NCI-H774 (cell line): Measurements from ENCODE around the gene NSD2.

Experiments used
- DNase-seq: peaks from one replicate; lab custom pipeline; 2025; lab: John Stamatoyannopoulos, UW

Gene NSD2

DNA sequence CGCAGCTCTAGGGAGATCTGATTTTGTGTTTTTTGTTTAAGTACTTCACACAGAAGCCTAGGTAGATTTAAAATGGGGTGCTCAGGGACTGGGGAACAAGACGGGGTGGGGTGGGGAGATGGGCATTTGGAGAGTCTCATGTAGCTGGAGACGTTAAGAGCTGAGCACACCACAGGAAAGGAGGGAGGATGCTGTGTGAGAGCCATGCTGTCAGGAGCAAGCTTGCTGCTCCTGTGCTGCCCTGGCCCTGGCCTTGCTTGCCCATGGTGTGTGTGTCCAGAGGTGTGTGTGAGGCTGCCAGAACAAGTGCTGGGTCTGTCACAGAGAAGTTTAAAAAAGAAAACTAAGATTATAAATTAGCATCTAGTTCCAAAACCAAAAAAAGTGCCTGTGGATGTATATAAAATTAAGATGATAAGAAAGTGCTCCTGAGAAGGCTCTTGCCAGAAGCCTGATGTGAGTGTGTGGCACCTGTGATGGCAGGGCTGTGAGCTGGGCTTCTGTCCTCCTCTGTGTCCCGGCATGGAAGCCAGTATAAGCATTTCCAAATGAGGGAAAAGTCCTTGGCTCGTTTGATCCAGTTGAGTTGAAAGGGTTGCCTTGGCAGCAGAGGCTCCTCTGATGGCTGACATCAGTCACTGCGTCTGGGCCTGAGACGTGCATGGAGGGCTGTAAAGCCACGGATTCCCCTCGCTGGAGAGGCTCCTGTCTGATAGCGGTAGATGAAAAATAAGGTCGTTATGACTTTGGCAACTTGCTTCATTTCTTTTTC lies 74.1 kb downstream of the NSD2 start:
- no peak for DNase-seq

DNA sequence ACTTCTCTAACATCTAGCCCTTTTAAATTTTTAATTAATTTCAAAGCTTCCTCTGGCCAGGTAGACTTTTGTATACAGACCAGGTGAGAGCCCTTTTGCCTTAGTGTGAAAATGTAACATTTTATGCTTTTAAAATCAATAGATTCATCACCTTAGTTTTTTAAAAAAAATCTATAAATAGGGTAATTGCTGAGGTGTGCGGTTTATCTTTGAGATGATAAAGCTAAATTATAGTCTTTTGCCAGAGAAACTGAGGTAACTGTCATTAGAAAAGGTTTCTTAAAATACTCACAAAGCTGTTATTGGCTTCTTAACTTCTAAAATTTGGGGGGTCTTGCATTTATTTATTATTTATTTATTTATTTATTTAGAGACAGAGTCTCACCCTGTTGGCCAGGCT lies 74.7 kb downstream of the NSD2 start:
- DNase-seq = no peak

DNA sequence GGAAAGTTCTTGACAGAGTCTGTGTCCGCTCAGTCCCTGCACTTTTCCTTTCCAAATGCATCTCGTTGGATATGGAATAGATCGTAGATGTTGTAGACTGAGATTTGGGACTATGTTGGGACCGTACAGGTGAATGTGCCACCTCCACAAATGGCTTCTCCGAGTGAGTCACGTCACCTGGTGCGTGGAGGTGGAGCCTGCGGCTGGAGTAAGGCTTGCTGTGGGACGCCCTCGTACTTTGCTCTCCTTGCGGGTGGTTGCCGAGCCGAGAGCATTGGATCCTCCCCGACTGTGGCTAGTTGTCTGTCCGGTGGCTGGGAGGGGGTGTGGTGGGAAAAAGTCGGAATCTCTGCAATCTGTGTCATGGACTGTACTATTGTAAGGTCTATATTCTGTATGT lies 77.0 kb downstream of the NSD2 start:
- no peak for DNase-seq

DNA sequence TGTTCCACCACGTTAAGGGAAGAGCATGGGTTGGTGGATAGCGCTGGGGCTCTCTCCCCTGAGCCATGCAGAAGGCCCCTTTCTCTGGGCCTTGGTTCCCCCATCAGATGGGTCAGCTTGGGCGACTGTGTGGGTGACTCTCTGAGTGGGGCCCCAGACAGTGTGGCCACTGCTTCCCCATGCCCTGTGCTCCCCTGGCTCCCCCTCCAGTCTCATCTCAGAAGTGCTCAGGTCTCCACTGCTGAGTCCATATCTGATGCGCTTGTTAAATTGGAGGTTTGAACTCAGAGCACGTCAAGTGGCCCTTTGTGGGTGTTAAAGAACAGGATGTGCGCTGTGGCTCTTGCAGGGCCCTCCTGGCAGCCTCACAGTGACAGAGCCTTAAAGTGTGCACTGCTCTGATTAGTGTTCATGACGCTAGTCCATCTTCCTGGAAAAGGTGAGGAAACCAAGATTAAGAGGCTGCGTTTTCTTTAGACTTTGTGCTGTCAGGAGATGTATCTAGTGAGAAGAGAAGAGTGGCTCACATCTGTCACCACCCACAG lies 77.8 kb downstream of the NSD2 start:
- DNase-seq = no peak

DNA sequence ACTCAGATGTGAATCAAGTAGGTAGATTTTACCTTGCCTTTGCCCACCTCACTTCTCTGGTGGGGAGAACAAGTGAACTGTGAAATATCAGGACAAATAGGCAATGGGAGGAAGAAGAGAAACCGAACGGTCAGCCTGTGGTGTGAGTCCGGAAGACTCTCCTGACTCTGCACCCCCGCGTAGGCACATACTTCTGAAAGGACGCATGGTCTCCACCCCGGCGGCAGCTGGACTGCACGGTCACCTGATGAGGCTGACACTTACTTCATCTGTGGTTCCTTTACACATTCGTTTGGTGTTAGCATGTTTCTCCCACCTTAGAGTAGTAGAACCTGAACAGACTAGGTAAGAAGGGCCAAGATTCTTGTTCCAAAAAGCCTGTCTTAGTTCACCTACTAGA lies 79.2 kb downstream of the NSD2 start:
- no peak for DNase-seq

DNA sequence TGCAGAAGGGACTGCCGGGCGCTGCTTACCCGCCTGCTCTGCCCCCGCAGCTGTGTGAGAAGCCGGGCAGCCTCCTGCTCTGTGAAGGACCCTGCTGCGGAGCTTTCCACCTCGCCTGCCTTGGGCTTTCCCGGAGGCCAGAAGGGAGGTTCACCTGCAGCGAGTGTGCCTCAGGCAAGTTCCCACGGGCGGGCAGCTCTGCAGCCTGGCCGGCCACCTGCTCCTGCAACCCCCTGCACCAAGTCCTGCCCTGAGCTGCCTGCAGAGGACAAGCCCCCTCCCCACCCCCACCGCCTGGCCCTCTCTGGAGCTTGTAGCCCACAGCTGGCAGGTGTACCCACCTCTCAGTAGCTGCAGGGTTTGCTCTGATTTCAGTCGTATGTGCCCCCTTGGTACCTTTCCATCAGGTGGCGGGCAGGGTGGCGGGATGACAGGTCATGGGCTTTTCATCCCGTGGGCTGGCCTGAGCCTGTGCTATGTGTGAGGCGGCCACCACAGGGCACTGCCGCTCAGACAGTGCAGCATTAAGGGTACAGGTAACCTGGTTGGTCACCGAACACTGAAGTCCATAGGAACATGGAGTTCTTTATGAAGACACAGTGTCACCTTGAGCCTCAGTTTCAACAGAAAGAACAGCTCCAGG lies 81.0 kb downstream of the NSD2 start:
- DNase-seq = no peak

DNA sequence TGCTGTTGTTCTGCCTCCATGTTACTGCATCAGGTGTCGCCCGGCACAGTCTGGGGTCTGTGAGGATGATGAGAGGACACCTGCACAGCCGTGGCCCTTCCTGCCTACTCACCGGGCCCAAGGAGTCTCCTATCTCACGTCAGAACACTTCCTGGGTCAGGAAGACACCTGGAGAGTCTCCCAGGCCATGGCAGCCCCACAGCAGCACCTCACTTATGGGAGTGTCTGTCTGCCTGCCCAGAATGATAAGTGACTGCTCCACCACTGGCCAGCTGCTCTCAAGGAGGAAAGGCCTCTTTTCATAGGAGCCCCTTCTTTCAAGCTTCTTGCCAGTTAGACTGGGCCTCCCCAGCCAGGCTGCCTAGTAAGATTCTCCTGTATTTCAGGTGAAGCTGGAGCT lies 81.5 kb downstream of the NSD2 start:
- DNase-seq = no peak

DNA sequence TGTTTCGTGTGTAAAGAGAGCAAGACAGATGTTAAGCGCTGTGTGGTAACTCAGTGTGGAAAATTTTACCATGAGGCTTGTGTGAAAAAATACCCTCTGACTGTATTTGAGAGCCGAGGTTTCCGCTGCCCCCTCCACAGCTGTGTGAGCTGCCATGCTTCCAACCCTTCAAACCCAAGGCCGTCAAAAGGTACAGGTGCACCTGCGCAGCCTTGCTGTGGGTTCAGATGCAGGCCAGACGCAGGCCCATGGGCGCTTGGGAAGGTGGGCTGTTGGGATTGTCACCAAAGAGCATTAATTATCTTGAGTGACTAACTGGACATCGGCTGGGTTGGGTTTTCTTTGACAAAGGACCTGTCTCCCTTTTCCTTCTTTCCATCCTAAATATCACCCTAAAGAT lies 82.1 kb downstream of the NSD2 start:
- no peak for DNase-seq

DNA sequence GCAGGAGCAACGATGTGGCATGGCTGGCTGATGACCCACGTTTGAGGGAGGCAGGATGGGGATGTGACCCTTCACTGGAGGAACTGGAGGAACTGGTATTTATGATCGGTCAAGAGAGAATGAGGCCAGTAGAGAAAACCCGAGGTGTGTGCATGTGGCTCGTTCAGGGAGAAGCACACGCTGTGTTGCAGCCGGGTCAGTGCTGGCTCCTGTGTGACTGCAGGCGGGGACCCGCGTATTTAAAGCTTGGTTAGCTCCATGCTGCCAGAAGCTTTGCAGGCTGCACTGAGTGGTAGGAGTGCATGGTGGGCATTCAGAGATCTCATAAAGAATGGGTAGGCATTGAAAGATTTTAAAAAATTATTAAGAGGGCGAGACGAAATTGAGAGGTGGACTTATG lies 85.4 kb downstream of the NSD2 start:
- no peak for DNase-seq

DNA sequence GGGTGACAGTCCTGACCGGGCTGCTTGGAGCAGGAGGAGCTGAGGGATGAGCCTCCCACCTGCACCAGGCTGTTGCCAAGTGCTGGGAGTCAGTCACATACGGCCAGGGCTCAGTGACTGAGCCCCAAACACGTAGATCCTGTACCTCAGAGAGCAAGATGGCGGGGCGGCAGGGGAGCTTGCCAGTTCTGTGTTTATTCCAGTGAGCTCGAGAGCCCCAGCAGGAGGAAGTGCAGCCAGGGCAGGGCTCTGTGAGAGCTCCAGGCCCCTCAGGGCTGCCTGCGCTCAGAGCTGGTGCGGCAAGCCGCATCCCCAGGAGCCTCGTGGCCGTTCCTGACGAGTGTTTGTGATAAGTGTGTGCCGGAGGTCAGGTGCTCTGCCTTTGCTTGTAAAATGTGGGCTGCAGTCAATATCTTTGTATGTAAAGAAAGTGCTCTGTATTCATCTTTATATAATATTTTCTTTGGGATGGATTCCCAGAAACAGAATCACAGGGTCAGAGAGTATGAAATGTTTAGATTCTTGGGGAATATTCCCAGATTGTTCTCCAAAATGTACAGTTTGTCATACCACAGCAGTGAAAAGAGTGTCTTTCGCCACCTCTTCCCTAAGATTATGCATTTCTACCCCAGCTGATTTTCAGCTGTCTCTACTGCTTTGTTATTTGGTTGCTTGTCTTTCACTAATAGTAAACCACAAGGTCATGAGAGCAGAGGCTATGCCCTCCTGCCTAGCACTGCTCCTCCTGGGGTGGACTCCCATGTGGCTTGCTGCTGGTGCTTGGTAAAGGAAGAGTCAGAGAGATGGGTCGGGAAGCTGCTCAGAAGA lies 87.3 kb downstream of the NSD2 start:
- DNase-seq = no peak

DNA sequence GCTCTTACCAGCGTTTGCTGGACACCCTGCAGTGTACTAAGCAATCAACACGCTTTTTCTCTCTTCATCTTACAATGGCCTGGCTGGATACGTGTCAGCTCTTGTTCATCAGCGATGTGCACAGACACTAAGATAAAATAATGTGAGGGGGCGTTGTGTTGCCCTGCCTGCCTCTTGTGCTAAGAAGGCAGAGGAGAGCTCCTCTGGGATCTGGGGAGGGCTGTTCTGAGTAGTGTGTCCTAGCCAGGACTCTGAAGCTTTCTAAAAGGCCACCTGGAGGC lies 87.9 kb downstream of the NSD2 start:
- no peak for DNase-seq

DNA sequence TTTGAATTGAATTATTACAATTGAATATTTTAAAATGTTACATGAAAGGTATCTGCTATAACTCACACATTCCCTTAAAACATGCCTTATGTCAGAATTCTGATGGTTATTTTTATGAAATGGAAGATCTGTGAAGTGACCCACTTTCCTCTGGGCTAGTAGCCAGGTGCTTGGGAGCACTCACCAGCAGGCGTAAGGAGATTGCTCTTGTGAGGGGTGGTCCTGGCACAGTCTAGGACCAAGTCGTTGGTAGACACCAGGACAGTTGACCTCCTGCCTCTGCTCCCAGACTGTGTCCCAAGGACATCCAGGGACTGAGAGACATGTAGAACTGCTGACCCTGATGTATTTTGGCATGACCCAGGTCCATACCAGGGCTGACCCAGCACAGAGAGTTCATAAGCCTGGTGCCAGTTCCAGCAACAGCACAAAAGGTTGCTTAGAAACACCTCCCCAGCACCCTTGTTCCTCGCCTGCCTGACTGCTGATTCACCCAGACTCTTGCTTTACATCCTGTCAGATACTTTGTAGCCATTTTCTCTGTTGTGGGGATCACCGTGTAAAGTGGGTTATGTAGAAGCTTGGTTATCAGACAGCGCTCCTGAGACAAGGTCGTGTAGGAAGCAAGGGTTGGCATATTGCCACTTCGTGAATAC lies 89.1 kb downstream of the NSD2 start:
- DNase-seq = no peak

DNA sequence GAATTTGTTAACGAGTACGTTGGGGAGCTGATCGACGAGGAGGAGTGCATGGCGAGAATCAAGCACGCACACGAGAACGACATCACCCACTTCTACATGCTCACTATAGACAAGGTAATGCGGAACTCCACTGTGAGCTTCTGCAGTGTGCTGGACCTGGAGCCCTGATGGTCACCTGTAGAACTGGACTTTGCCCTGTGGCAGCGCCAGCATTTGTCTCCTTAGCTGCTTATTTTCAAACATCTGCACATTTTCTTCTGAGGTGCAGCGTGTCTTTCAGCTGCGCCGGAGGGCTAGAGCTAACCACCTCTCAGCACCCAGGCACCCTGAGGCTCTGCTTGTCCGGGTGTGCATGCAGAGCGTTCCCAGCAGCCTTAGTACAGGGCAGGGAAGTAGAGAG lies 89.8 kb downstream of the NSD2 start:
- DNase-seq = no peak

DNA sequence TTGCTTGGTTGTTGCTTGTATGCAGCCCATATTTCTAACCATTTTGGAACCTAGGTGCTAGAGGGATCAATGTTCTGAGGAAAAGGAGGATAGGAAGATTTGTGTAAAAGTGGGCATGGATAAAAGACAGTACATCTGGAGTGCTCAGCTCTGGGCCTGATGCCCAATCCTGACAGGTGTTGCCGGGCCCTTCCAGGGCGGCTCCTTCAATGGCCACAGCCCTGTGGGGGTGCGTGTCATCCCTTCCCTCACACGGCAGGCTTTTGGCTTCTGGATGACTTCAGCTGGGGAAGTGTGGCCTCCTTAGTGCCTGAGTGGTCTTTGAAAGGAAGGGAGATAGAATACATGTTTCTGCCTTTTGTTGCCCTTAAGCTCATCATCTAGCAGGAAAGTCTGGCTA lies 90.4 kb downstream of the NSD2 start:
- no peak for DNase-seq

DNA sequence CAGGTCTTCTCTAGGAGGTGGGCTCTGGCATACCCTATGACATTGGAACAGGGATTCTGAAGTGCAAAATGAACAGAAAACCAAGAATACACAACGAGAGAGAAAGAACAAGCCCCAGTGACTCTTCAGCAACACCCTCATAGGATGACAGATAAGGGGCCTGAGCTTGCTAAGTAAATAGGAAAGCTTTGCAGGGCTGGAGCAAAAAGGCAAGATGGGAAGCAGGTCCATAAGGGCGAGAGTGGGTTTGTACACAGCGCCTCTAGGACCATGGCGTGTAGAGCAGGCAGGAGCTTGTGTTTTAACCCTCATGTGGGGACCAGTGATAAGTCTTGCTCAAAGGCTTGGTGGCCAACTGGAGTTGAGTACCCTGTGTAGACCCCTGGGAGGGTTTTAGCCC lies 91.8 kb downstream of the NSD2 start:
- DNase-seq = no peak

DNA sequence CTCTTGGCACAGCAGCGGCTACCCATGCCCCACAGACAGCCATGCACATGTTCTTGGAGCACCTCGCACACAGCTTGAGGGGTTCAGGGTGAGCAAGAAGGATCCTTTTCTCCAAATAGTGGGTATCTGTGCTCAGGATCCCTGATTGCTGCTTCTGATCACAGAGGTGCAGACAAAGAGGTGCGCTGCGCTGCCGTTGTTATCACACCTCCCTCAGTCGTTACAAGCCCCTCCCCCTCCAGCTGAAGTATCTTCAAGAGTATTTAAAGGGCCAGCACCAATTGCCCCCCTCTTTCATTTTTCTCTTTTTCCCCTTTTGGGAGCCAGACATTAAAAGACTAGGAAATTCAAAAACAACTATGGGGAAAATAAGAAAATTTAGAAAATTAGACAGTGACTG lies 93.2 kb downstream of the NSD2 start:
- no peak for DNase-seq

DNA sequence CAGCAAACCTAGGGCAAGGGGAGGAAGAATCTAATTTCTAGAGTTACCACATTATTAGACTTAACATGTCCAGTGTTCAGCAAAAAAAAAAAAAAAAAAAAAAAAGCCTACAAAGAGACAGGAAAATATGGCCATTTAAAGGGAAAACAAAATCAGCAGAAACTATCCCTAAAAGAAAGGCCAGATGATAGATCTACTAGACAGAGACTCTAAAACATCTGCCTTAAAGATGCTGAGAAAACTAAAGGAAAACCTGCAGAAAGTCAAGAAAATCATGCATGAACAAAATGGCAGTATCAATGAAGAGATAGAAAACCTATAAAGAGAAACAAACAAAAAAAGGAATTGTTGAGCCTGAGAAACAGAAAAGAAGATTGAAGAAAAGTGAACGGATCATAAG lies 93.8 kb downstream of the NSD2 start:
- DNase-seq = no peak

DNA sequence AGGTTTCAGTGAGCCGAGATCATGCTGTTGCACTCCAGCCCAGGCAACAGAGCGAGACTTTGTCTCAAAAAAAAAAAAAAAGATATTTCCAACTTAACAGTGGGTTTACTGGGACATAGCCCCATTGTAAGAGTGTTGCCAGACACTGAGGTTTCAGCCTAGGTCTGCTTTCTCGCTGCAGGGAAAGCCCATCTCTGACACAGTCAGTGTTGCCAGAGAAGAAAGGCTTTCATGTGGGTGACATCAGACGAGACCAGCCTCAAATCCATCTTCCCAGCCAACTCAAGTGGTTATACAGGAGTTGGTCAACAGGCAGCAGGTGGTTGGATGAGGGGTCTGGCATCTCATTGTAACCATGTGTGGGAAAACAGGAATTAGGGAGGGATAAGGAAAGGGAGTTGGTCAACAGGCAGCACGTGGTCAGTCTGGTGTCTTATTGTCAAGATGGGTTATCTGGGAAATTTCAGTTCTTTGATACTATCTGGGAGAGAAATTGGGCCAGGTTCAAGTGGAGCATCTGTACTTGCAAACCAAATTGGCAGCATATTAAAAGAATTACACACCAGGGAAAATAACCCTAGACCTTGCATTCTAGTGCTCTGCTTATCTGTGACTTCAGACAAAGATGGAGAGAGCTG lies 96.4 kb downstream of the NSD2 start:
- no peak for DNase-seq

DNA sequence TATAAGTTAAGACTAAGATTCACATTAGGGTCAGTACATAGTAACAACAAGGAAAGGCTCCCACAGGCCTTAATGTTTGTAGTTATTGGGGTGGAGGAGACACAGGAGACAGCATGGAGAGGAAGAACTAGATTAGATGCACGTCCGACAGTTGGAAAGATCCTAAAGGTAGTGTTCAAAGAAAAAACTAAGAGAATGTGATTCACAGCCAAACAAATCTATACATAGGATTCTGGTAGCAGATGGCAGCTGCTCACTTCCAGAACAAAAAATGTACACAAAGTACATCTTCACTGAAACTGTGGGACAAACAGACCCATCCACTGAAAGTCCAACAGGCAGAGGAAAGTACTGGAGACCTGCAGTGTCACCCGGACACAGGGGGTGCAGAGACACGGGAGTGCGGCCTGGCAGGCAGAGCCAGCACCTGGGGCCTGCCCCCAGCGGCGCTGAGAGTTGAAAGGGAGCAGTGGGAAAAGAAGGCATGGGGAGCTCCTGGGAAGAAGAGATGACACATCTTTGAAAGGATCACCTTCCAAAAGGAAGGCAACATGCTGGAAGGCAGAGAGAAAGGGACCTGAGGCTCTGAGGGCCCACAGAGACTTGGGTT lies 97.6 kb downstream of the NSD2 start:
- no peak for DNase-seq

DNA sequence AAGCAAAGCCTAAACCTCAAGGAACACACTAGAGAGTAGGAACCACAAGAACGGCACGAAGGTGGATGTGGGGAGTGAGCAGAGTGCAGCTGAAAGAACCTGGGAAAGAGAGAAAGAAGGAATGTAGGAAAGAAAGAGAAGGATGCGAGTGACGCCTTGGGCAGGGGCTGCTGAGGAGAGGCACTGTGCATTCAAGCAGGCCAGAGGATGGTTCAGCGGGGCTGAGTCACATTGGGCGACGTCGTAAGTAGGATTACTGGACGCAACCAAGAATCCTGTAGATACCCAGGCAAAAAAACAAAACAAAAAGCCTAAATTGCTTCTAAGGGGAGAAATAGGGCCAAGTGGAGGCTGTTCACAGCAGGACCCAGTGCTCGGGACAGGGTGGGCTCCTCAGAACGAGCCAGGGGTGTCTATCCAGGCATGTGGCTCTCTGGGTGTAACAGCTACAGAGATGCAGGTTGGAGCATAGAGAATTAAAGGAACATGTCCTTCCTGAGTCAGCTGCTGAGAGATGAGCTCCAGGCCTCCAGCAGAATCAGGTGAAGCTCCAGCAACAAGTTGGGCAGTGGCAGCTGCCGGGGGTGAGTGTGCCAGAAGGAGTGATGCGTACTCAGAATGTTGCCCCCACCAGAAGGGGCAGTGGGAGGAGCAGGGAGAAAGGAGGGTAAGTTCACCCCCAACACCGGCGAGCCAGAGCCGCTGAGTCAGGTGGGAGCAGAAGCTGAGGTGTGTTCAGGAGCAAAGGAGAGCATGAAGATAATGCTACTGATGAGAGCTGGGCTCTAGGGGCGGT lies 98.9 kb downstream of the NSD2 start:
- DNase-seq = no peak

DNA sequence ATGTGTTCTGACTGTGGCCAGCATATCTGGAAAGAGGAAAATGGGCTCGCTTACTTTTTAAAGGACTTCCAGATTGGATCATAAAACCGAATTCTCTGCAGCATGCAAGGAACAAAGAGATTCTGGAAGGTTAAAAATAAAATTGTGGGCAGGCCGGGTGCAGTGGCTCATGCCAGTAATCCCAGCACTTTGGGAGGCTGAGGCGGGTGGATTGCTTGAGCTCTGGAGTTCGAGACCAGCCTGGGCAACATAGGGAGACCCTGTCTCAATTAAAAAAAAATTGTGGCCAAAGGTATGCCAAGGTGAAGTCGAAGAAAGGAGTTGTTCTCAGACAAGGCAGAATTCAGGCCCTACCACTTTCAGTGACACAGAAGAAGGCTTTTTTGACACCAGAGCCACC lies 99.7 kb downstream of the NSD2 start:
- no peak for DNase-seq
